GM13976 (cell line): ENCODE results near the gene GALNT3.

Experiments used
- DNase-seq: peaks from one replicate; pipeline ENCODE4 v3.0.0; 2012; ENCODE audit warnings: low spot score
- CTCF ChIP-seq: IDR thresholded peaks from 2 replicates; pipeline ENCODE4 v1.5.1; 2012; ENCODE audit warnings: borderline replicate concordance, mild to moderate bottlenecking; ENCODE audit not compliant: insufficient read depth; ENCODE audit errors: extremely low read depth, missing control alignments, control extremely low read depth
- in situ Hi-C: fragments of 300-500 bp; cut with MboI; formaldehyde crosslinking; loops from one replicate; pipeline ENCODE4 v1.12.0; 2022; ENCODE audit warnings: low sequenced_read_pairs, mixed read lengths, inconsistent platforms; ENCODE audit not compliant: unreplicated experiment

Gene GALNT3

GRCh38 chr2:165699946-165700345, 94.1 kb downstream of the GALNT3 start:
- no peak for DNase-seq
- in situ Hi-C loops: no loop called here
- no peak for TF ChIP-seq CTCF

DNA sequence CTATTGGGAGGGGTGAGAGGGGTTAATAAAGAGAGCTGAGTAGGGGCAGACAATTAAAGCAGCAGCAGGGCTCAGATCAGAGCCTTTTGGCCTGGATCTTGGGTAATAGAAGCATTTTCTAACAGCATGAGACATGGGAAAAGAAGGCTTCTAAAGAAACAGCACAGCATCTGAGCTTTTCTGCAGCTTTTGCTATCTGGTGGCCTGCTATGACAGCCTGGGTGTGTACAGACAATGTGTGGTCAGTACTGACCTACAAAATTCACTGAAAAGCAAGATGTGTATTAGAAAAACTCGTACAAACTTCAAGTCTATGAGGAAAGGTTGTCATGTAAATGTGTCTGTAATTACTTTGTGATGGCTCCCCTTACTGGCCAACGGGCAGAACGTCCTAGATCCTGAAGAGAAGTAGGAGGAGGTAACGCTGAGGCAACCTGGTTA, 95.6 kb downstream of the GALNT3 start:
- in situ Hi-C loops: no loop called here
- peak; percentile 7 for DNase-seq
- no peak for TF ChIP-seq CTCF

DNA sequence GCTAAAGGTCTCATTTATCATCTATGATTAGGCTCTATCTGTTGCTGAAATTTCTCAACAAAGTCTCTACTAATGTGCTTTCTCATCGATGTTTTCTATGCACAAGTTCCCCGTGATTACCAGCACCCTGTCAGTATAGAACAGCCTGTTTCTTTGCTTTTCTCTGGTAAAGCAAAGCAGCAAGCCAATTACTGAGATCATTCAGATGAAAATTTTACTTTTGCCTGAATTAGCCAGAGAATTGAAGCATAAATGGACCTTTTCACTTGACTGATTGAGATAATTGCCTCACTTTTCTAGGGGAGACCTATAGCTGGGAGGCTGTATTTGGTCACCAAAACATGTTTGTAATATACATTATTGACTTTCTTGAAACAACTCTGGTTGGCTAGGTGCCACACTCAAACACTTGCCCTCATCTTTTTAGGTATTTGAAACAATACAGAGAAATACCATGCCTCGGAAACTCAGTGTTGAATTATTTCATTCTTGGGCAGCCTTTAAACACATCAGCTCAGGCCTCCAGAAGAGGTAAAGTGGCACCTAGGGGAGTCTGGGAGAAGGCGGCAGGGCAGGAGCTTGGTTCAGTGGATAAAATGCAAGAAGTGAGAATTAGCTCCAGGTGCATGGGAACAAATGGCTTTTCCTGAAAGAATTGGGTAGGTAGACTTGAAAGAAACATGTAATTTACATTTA, 96.2 kb downstream of the GALNT3 start:
- in situ Hi-C loops: no loop called here
- TF ChIP-seq CTCF: no peak
- no peak for DNase-seq
